ENCODE measurements around the gene ADARB2.

ADARB2 gene

GRCh38 chr10:1548596-1548995, 188.7 kb downstream of the ADARB2 start:
- H3K4me3 ChIP-seq (ENCODE audit: low read depth, low read length) = no peak overlapping the region
- TF ChIP-seq CTCF (IDR thresholded peaks at IDR 0.05; ENCODE audit: borderline replicate concordance, insufficient read depth, low read depth, low read length) = no peak

DNA sequence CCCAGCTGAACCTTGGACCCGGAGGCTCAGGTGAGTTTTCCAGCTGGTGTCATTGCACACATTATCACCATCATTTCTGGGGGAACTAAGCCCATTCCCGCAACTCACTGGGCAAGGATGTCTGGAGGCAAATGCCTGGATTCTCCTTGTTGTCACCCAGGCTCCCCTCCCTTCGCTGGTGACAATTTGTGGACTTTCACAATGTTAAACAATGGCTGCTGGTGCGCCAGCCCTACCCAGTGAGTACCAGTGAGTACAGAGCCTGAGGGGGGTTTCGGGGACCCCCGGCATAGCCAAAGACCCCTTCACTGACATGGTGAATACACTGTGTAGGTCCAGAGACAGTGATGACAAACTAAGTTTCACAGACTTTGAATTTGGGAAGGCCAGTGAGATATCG, 189.2 kb downstream of the ADARB2 start:
- no peak overlapping the region for H3K4me3 ChIP-seq (ENCODE audit: low read depth, low read length)
- TF ChIP-seq CTCF (IDR thresholded peaks at IDR 0.05; ENCODE audit: borderline replicate concordance, insufficient read depth, low read depth, low read length) = no peak

DNA sequence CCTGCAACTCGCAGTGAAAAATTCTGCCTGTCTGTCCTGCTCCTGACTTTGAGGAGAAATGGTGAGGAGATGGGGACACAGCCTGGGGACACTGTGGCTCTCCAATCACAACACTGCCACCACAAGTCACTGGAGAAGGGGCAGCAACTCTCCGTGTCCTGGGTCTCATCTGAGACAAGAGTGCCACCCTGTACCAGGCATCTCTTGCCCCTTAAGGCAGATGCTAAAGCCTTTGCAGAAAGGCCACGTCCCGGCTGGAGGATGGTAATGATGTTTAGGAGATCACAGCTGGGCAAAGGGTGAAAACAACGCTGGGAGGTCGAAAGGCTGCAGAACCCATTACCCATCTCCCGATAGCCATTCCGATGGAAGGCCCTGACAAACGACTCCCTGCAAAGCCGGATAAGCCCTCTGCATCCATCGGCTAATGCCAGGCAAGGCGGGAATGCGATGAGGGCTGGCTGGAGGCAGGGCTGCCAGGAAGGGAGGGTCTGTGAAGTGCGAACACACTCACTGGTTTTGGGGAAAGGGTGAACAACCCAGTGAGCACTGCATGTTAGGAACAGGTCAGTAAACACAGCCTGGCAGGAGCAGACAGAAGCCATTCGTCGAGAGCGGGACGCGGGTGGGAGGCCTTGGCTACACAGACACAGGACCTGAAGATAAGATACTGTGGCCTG, 190.8 kb downstream of the ADARB2 start:
- no peak for TF ChIP-seq CTCF (IDR thresholded peaks at IDR 0.05; ENCODE audit: borderline replicate concordance, insufficient read depth, low read depth, low read length)

DNA sequence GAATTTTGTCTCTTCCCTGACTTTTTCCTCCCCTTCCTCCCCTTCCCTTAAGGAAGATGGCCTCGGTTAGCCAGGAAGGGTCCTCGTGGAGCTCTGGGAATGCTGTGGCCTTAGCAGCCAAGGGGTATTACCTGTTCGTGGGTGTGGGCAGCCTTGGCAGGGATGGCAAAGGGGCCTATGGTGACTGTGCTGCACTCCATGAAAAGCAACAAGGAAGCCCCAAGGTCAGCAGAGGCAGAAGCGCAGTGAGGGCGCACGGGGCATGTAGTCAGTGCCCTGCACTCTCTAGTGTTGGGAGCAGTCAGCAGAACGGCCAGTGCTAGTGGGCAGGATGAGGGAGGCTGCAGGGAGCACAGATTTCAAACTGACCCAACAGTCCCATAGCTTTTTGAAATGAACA, 191.8 kb downstream of the ADARB2 start:
- TF ChIP-seq CTCF (IDR thresholded peaks at IDR 0.05; ENCODE audit: borderline replicate concordance, insufficient read depth, low read depth, low read length) = no peak

More for the DNA sequence above, 190.8 kb downstream of the ADARB2 start:
- H3K4me3 ChIP-seq (ENCODE audit: low read depth, low read length) = no peak overlapping the region

GRCh38 chr10:1544929-1545328, 192.4 kb downstream of the ADARB2 start:
- TF ChIP-seq CTCF (IDR thresholded peaks at IDR 0.05; ENCODE audit: borderline replicate concordance, insufficient read depth, low read depth, low read length) = no peak
- no peak overlapping the region for H3K4me3 ChIP-seq (ENCODE audit: low read depth, low read length)

More for the DNA sequence above, 191.8 kb downstream of the ADARB2 start:
- no peak overlapping the region for H3K4me3 ChIP-seq (ENCODE audit: low read depth, low read length)

DNA sequence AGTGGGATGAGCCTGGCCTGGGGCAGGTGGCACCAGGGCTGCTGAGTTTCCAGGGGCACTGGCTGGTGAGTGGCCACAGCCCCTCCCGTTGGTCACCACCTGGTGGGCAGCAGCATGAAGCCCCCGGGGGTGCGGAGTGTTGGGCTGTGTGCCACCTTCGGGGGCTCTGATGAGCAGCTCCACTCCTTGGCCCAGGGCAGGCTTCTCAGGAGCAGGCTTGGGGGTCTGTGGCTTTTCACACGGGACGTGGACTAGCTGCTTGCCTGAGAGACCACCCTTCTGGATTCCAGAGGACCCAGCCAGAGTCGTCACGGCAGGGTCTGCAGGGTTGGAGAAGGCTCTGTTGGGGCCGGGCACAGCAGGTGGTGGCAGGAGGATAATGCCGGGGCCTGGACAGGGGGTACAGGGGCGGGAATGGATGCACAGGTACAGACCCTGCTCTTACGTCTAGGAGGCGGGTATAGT, 193.1 kb downstream of the ADARB2 start:
- TF ChIP-seq CTCF (IDR thresholded peaks at IDR 0.05; ENCODE audit: borderline replicate concordance, insufficient read depth, low read depth, low read length) = no peak
- no peak overlapping the region for H3K4me3 ChIP-seq (ENCODE audit: low read depth, low read length)

DNA sequence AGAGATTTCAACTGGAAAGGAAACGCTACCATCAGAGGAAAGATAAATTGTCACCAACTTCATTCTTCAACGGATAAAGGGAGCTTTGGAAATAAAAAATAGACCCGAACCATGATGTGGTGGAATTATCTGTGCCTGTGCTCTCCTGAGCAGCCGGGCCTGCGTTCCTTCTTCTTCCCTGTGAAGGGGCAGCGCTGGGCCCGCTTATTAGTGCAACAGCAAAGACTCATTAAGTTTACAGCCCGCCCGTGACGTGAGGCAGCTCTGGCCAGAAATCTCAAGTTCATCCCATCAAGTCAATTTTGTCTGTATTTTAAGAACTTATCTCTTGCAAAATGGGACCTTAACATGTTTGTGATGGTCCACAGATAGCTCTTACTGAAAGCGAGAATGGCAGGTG, 193.7 kb downstream of the ADARB2 start:
- no peak overlapping the region for H3K4me3 ChIP-seq (ENCODE audit: low read depth, low read length)
- TF ChIP-seq CTCF (IDR thresholded peaks at IDR 0.05; ENCODE audit: borderline replicate concordance, insufficient read depth, low read depth, low read length) = no peak

Measured in GM12875 (cell line).